Ovary (tissue), 10 donors: ENCODE data around the gene RPS10. TPM values are rescaled to one million over a fixed set of nuclear protein-coding genes. Genes with fewer than 3 reads are reported as not detected.

ENCODE experiments used
- DNase-seq, 5 donors: peaks; one replicate each; pipeline ENCODE4 v3.0.0-alpha.2; 2019 to 2020
- H3K27ac ChIP-seq, 2 donors: fragments of 200-600 bp; one replicate each; pipeline versions ENCODE4 v1.5.1 to v1.8.0; 2019 to 2022
- H3K27me3 ChIP-seq: fragments of 200-600 bp; one replicate; pipeline ENCODE4 v1.8.0; 2022
- H3K36me3 ChIP-seq: fragments of 200-600 bp; sonication (generic); one replicate; pipeline ENCODE4 v1.5.1; 2019
- H3K4me1 ChIP-seq: one replicate; pipeline ENCODE4 v1.8.1; 2013; ENCODE audit warnings: mild to moderate bottlenecking, moderate library complexity; ENCODE audit not compliant: insufficient read depth
- H3K4me3 ChIP-seq: fragments of 200-600 bp; sonication (generic); one replicate; pipeline ENCODE4 v1.5.1; 2017
- H3K9me3 ChIP-seq, 2 donors: fragments of 200-600 bp in 1 of 2; sonication (generic) in 1 of 2; one replicate each; pipeline versions ENCODE4 v1.5.1 to v1.8.1; 2013 to 2019; ENCODE audit warnings: mild to moderate bottlenecking in 1 of 2, moderate library complexity in 1 of 2
- EP300 ChIP-seq: sonication (generic); formaldehyde crosslinking; IDR thresholded peaks from one replicate; pipeline ENCODE4 v1.6.1; 2017; ENCODE audit warnings: antibody characterized with exemption
- POLR2A ChIP-seq: fragments of 450-650 bp; IDR thresholded peaks from one replicate; pipeline ENCODE4 v1.6.1; 2017; ENCODE audit warnings: antibody characterized with exemption, mild to moderate bottlenecking, moderate library complexity
- WGBS, 3 donors: extraction: QIAGEN DNeasy Blood & Tissue Kit in 1 of 3; methylation state at CpG; one replicate each; pipeline versions ENCODE4 v1.1.5 to v1.1.7; 2013 to 2017; 5-methylcytosine and 5-hydroxymethylcytosine counted together
- intact Hi-C, 4 donors: fragments of 100-400 bp; cut with DNase I; formaldehyde crosslinking; loops; one replicate each; pipeline versions ENCODE4 v1.11.0 to v1.15.1; 2022 to 2023
- long read RNA-seq, 3 donors: library from polyadenylated mRNA in 2 of 3; unstranded in 2 of 3; transcript quantifications; one replicate each; pipeline ENCODE4 v2.0.0 and lab custom pipeline, GENCODE V29; 2021 to 2026
- polyA plus RNA-seq, 2 donors: library from polyadenylated mRNA; stranded (reverse); fragments of 200-250 nt in 1 of 2; fragments of 350-450 nt in 1 of 2; fragmentation: Illumina TruSeq in 1 of 2; extraction: RNeasy Lipid Tissue Mini Kit (QIAGEN cat#74804) in 1 of 2; gene quantifications; one replicate each; pipeline ENCODE4 v1.2.3, GENCODE V29; 2013 to 2014
- total RNA-seq, 7 donors: library from RNA; depleted of rRNA in 2 of 7; stranded (reverse); fragments of >200 nt in 2 of 7; fragmentation: NEBNext Ultra II Directional in 3 of 7; extraction: Animal tissue kit (Norgen Biotek cat#: 25700) in 3 of 7; gene quantifications; one replicate each; pipeline versions ENCODE4 v1.1.0 to v1.2.4, GENCODE V29; 2016 to 2023
- TF ChIP-seq, protein P1 (sequence below), 3 donors: fragments of 450-650 bp in 2 of 3; fragments of 200-600 bp in 1 of 3; IDR thresholded peaks; one replicate each; pipeline versions ENCODE4 v1.5.1 to v1.8.0; 2016 to 2022; ENCODE audit warnings: antibody characterized with exemption in 3 of 3, mild to moderate bottlenecking in 1 of 3
- donor health status: DM: no; HTN: no; CAD: no; lungs with moderate emphysema.
- donor health status: DM: no; HTN: no; CAD: no.
- donor health status: Bipolar disorder and iron deficiency.
- donor health status: DM: yes; HTN: yes; CAD: no.
- donor health status: DM: no; HTN: no; CAD: no.
- donor health status: DM: yes; HTN: yes; CAD: no.

Gene RPS10
- total RNA-seq (over 10,000 TPM in 1 of 7 donors, 1,000 to 10,000 TPM in 6; 2,362 to 10,077 (median 2,497) TPM), polyA plus RNA-seq (1,000 to 10,000 TPM; 1,945 to 5,240 TPM)
- long read RNA-seq, donor 1, transcript RPS10-209 (6 exons, 588 nt): major isoform, 269 of 285 reads
- long read RNA-seq, donor 1, partial matches to known transcripts: 9 of 285 reads
- long read RNA-seq, donor 1, other reads (novel, unspliced or antisense): 3 of 285 reads
- long read RNA-seq, donor 2, transcript RPS10-205 (3 exons, 734 nt): minor isoform, 13 of 910 reads
- long read RNA-seq, donor 2, transcript RPS10-209 (6 exons, 588 nt): major isoform, 610 of 910 reads
- long read RNA-seq, donor 2, transcript RPS10-206 (6 exons, 781 nt): minor isoform, 13 of 910 reads
- long read RNA-seq, donor 2, transcript RPS10-208 (5 exons, 1,407 nt): minor isoform, 5 of 910 reads
- long read RNA-seq, donor 2, partial matches to known transcripts: 212 of 910 reads
- long read RNA-seq, donor 2, other reads (novel, unspliced or antisense): 57 of 910 reads
- long read RNA-seq, donor 3, transcript RPS10-209 (6 exons, 588 nt): major isoform, 496 of 597 reads
- long read RNA-seq, donor 3, transcript RPS10-206 (6 exons, 781 nt): minor isoform, 22 of 597 reads
- long read RNA-seq, donor 3, partial matches to known transcripts: 78 of 597 reads
- long read RNA-seq, donor 3, other reads (novel, unspliced or antisense): 1 of 597 reads

DNA sequence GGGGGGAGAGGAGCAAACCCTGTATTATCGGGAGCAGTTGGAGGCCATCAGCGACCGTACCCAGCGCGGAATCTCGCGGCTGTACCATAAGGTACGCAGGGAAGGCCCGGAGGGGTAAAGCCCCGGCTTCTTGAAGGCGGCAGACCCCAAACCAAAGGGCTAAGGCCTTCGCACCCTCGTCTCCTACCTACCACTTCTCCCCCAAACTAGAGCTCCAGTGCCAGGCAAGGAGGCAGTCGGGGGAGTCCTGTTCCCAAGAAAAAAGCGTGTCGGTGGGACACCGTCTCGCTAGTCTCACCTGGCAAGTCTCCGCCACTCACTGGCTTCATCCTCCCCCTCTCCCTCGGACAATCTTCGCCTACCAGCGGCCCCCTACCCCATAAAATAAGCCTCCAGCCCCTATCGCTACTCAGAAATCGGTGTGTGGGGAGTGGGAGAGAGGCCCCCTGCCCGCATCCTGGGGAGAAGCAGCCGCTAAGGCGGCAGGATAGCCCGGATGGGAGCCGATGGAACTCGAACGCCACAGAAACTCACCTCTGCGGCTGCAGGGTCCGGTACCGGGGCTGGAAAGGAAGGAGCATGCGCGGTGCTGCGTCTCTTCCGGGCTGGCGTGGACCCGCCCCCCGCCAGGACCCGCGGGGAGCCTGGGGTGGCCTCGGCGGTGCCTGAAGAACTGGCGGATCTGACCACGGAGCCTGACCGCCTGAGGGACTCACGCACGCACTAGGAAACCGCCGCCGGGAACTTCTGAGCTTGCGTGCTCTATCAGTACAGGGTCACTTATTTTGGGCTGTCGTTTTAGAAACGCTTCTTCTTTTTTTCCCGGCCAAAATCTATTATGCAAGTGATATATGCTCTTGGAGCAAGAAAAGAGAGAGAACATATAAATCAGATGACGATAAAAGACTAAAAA lies at the start of gene RPS10:
TSS of gene RPS10 (minus strand) at position 572 of the 913 bp plus-strand sequence. CDS start 848 bp downstream, outside the sequence.
- intact Hi-C loops: loop anchor here in 1 of 4 donors (10.0 kb wide), 1 partner anchor 189 kb away; no protein-coding TSS in a partner anchor
- Histone ChIP-seq H3K4me3 (peak within 1 kb of the TSS; percentile 65), H3K4me1 (peaks cover 3% of the 10 kb centered on the region), H3K27me3 (no peaks in the 10 kb centered on the region), H3K36me3 (no peaks in the 10 kb centered on the region), H3K9me3 (no peaks in the 10 kb centered on the region), H3K27ac (peak within 1 kb of the TSS; percentile 31 to 76)
- peak; percentile 90 to 97 (median 93) for DNase-seq
- TF ChIP-seq EP300 (no peak), POLR2A (peak; percentile 76)
- TF ChIP-seq, protein P1, sequence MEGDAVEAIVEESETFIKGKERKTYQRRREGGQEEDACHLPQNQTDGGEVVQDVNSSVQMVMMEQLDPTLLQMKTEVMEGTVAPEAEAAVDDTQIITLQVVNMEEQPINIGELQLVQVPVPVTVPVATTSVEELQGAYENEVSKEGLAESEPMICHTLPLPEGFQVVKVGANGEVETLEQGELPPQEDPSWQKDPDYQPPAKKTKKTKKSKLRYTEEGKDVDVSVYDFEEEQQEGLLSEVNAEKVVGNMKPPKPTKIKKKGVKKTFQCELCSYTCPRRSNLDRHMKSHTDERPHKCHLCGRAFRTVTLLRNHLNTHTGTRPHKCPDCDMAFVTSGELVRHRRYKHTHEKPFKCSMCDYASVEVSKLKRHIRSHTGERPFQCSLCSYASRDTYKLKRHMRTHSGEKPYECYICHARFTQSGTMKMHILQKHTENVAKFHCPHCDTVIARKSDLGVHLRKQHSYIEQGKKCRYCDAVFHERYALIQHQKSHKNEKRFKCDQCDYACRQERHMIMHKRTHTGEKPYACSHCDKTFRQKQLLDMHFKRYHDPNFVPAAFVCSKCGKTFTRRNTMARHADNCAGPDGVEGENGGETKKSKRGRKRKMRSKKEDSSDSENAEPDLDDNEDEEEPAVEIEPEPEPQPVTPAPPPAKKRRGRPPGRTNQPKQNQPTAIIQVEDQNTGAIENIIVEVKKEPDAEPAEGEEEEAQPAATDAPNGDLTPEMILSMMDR (IDR thresholded peaks at IDR 0.05): no peak
- 0 to 1% (median 0%) methylated on average over 56 to 58 of the region's 58 CpGs for WGBS, 3 donors

DNA sequence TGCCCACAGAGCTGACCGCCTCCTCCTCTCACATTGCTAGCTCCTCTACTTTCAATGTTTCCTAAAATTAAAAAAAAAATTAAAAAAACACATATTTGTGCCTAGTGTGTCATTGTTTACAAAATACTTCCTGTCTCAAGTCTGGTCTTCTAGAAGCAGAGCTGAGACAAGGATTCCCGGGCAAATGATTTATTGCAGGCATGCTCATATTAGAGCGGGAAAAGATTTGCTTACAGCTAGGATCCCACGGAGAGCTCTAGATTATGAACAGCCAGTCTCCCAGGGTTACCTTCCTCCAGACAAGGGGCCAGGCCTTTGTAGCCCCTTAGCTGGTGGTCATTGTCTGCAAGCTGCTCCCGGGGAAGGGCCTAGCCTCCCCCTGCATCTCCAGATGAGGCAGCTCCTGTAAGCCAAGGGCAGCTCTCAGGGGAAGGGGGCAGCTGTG lies 49.4 kb upstream of the RPS10 start:
- no peak overlapping the region for H3K4me3 ChIP-seq
- intact Hi-C loops: no loop called here
- H3K27me3 ChIP-seq: no peaks in the 10 kb centered on the region
- H3K36me3 ChIP-seq: no peaks in the 10 kb centered on the region
- H3K9me3 ChIP-seq: no peaks in the 10 kb centered on the region
- no peak for TF ChIP-seq EP300
- TF ChIP-seq, protein P1 (IDR thresholded peaks at IDR 0.05): no peak
- 23 to 27% (median 26%) methylated on average over 5 of the region's 5 CpGs for WGBS, 3 donors
- no peak for DNase-seq
- no peak overlapping the region for H3K27ac ChIP-seq
- H3K4me1 ChIP-seq: no peaks in the 10 kb centered on the region

DNA sequence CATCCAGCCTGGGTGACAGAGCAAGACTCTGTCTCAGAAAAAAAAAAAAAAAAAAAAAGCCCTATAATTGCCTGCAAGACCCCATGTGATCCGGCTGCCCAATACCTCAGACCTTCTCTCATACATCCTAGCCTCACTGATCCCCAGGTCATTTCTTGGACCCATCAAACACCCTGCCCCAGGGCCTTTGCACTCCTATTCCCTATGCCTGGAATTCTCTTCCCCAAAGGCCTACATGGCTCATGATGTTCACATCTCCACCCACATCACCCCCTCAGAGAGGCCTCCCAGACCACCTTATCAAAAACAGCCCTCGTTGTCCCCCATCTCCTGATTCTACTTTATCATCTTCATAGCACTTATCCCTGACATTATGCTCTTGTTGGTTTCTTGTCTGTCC lies 48.9 kb upstream of the RPS10 start:
- no peak for DNase-seq
- intact Hi-C loops: no loop called here
- WGBS, 3 donors: 65 to 73% (median 69%) methylated on average over 2 of the region's 2 CpGs
- no peaks in the 10 kb centered on the region for H3K27me3 ChIP-seq
- no peak overlapping the region for H3K27ac ChIP-seq
- no peaks in the 10 kb centered on the region for H3K4me1 ChIP-seq
- TF ChIP-seq EP300: no peak
- TF ChIP-seq, protein P1 (IDR thresholded peaks at IDR 0.05): no peak
- H3K9me3 ChIP-seq: no peaks in the 10 kb centered on the region
- H3K4me3 ChIP-seq: no peak overlapping the region
- no peaks in the 10 kb centered on the region for H3K36me3 ChIP-seq

DNA sequence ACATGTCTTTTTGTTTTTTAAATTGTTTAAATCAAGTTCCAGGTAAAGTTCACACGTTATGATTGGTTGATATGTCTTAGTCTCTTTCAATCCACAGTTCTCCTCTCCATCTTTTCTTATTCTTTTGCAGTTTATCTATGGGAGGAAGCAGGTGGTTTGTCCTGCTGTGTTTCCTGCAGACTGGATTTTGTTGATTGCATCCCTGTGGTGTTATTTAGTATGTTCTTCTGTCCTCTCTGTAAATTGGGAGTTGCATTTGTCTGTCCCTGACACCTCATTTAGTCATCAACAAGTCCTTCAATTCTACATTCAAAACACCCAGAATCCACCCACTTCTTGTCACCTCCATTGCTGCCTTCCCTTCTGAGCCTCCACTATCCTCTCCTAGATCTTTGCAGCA lies 48.1 kb upstream of the RPS10 start:
- Histone ChIP-seq H3K9me3 (no peaks in the 10 kb centered on the region), H3K27ac (no peak overlapping the region), H3K27me3 (no peaks in the 10 kb centered on the region), H3K4me1 (no peaks in the 10 kb centered on the region), H3K4me3 (no peak overlapping the region), H3K36me3 (no peaks in the 10 kb centered on the region)
- WGBS, 3 donors: 80 to 94% (median 85%) methylated on average over 1 of the region's 1 CpG
- no peak for DNase-seq
- TF ChIP-seq POLR2A (no peak), EP300 (no peak)
- TF ChIP-seq, protein P1 (IDR thresholded peaks at IDR 0.05): no peak
- intact Hi-C loops: no loop called here
